ENCODE results near the gene TBC1D22A.

The TBC1D22A gene

GRCh38 chr22:46758121-46758520 lies 4.3 kb upstream of the TBC1D22A start:
- no peak for TF ChIP-seq CTCF (IDR thresholded peaks at IDR 0.05)

- TF ChIP-seq CTCF (IDR thresholded peaks at IDR 0.05) = peak; percentile 78
These were observed 3.6 kb upstream of the TBC1D22A start for GRCh38 chr22:46758867-46759290.

GRCh38 chr22:46761017-46761416 lies 1.4 kb upstream of the TBC1D22A start:
- TF ChIP-seq CTCF (IDR thresholded peaks at IDR 0.05) = no peak

- no peak for TF ChIP-seq CTCF (IDR thresholded peaks at IDR 0.05)
These were observed 762 bp upstream of the TBC1D22A start for GRCh38 chr22:46761539-46762237.

GRCh38 chr22:46763051-46763705 lies 728 bp downstream of the TBC1D22A start:
- no peak for TF ChIP-seq CTCF (IDR thresholded peaks at IDR 0.05)

- no peak for TF ChIP-seq CTCF (IDR thresholded peaks at IDR 0.05)
These were observed 1.8 kb downstream of the TBC1D22A start for GRCh38 chr22:46764140-46764680.

- TF ChIP-seq CTCF (IDR thresholded peaks at IDR 0.05) = no peak
These were observed 2.5 kb downstream of the TBC1D22A start for GRCh38 chr22:46764779-46765485.
